CD4-positive, alpha-beta T cell (primary cell): ENCODE measurements around the gene MCL1. TPM values are rescaled to one million over a fixed set of nuclear protein-coding genes. Genes with fewer than 3 reads are reported as not detected.

Experiments
- ATAC-seq: fragments of 200-7000 bp; cut with Tn5 transposase; one replicate; pipeline ENCODE4 v1.10.0; 2022; ENCODE audit warnings: mild to moderate bottlenecking; ENCODE audit not compliant: poor library complexity
- CTCF ChIA-PET: fragments of 350-600 bp; sonication (Branson Sonifier 250); formaldehyde crosslinking; loops from one replicate; lab custom pipeline; 2021; ENCODE audit warnings: antibody characterized with exemption, inconsistent platforms; lab: Charles Lee
- POLR2A ChIA-PET: fragments of 350-600 bp; sonication (Branson Sonifier 250); formaldehyde crosslinking; loops from one replicate; lab custom pipeline; 2021; ENCODE audit warnings: antibody characterized with exemption, inconsistent platforms; lab: Charles Lee
- DNase-seq, 14 experiments: peaks; one replicate each; pipeline ENCODE4 v3.0.0-alpha.2; 2013 to 2020; ENCODE audit warnings: mixed read lengths in 2 of 14
- H3K27ac ChIP-seq, 2 donors: one replicate each; pipeline versions ENCODE4 v1.5.1 to v1.7.0; 2013; ENCODE audit warnings: low read length in 2 of 2, low read depth in 1 of 2, mild to moderate bottlenecking in 1 of 2
- H3K27me3 ChIP-seq, 2 experiments: 1 replicate in 1 of 2; 2 replicates in 1 of 2; pipeline versions ENCODE4 v1.6.1 to v1.7.0; 2013; ENCODE audit warnings: low read length in 2 of 2, control low read depth in 1 of 2, mild to moderate bottlenecking in 1 of 2, moderate library complexity in 1 of 2; ENCODE audit not compliant: insufficient read depth in 2 of 2, control insufficient read depth in 1 of 2
- H3K36me3 ChIP-seq: one replicate; pipeline ENCODE4 v1.6.1; 2013; ENCODE audit warnings: low read length, control low read depth; ENCODE audit not compliant: insufficient read depth
- H3K4me1 ChIP-seq: one replicate; pipeline ENCODE4 v1.6.1; 2013; ENCODE audit warnings: low read length, control low read depth; ENCODE audit not compliant: insufficient read depth
- H3K4me3 ChIP-seq: one replicate; pipeline ENCODE4 v1.5.1; 2013; ENCODE audit warnings: mild to moderate bottlenecking, low read length, moderate library complexity
- H3K9me3 ChIP-seq, 2 experiments: 1 replicate in 1 of 2; 2 replicates in 1 of 2; pipeline versions ENCODE4 v1.6.1 to v1.7.0; 2013; ENCODE audit warnings: low read length in 2 of 2, mild to moderate bottlenecking in 2 of 2, control low read depth in 1 of 2, moderate library complexity in 1 of 2; ENCODE audit not compliant: control insufficient read depth in 1 of 2, insufficient read depth in 1 of 2
- H3K27ac Mint-ChIP-seq: one replicate; pipeline ENCODE4 v1.8.0; 2020; ENCODE audit warnings: mixed read lengths
- H3K27me3 Mint-ChIP-seq: one replicate; pipeline ENCODE4 v1.8.0; 2021; ENCODE audit warnings: mixed read lengths
- H3K36me3 Mint-ChIP-seq: one replicate; pipeline ENCODE4 v1.8.0; 2021; ENCODE audit warnings: low read depth, mixed read lengths
- H3K4me1 Mint-ChIP-seq: one replicate; pipeline ENCODE4 v1.8.0; 2021; ENCODE audit warnings: low read depth, mixed read lengths
- H3K4me3 Mint-ChIP-seq: one replicate; pipeline ENCODE4 v1.8.0; 2020; ENCODE audit warnings: mild to moderate bottlenecking, mixed read lengths
- H3K9me3 Mint-ChIP-seq: one replicate; pipeline ENCODE4 v1.8.0; 2020; ENCODE audit warnings: mixed read lengths
- CTCF ChIP-seq: fragments of 200-600 bp; IDR thresholded peaks from one replicate; pipeline ENCODE4 v1.8.0; 2022; ENCODE audit warnings: antibody characterized with exemption, mild to moderate bottlenecking
- intact Hi-C, 2 experiments: fragments of 100-400 bp; cut with DNase I in 1 of 2; cut with micrococcal nuclease in 1 of 2; formaldehyde crosslinking; loops; one replicate each; pipeline versions ENCODE4 v1.15.1 to v1.9.0; 2023 to 2025; cut with DNase I, micrococcal nuclease
- total RNA-seq, 174 experiments: library from RNA in 2 of 174; stranded (reverse) in 2 of 174; gene quantifications; one replicate each; pipeline ENCODE4 v1.2.3 and lab custom pipeline; 2021 to 2026

Gene MCL1
- total RNA-seq, 2 experiments from 2014 or later: 737 to 747 TPM

- no peaks in the 10 kb centered on the region for H3K27me3 ChIP-seq
- Mint-ChIP-seq H3K36me3 (peaks cover 42% of the 10 kb centered on the region), H3K27ac (peak overlapping the region; percentile 98), H3K9me3 (no peaks in the 10 kb centered on the region), H3K4me1 (peaks cover 86% of the 10 kb centered on the region), H3K27me3 (no peaks in the 10 kb centered on the region), H3K4me3 (peak overlapping the region; percentile 96)
- CTCF ChIA-PET: interaction anchor here (0.6 to 6.4 kb wide), 4 partner anchors 11 to 513 kb away, joined by 3 to 183 read pairs (median 68); partner anchors contain the start of genes ENSA and MCL1
- POLR2A ChIA-PET: interaction anchor here (0.6 to 14.5 kb wide), 22 partner anchors 10 to 717 kb away, joined by 3 to 1538 read pairs (median 4); partner anchors contain the start of genes ADAMTSL4, ENSA, GOLPH3L and MCL1
- peak overlapping the region; percentile 90 for H3K4me3 ChIP-seq
- ATAC-seq (peak; percentile 3), DNase-seq (peak in 6 of 14 experiments; percentile 41 to 60 (median 54))
- intact Hi-C loops: loop anchor here (5.0 kb wide), 2 partner anchors 133 to 433 kb away; partner anchors contain the start of gene GOLPH3L (in 1 of the 2)
- H3K27ac ChIP-seq: peak overlapping the region; percentile 92 to 97
- H3K4me1 ChIP-seq: peaks cover 98% of the 10 kb centered on the region
- no peaks in the 10 kb centered on the region for H3K9me3 ChIP-seq
- no peaks in the 10 kb centered on the region for H3K36me3 ChIP-seq
- TF ChIP-seq CTCF: no peak
Measured at GRCh38 chr1:150564051-150564991, 15.1 kb downstream of the MCL1 start.

GRCh38 chr1:150563340-150564038 is 15.9 kb downstream of the MCL1 start:
- Histone ChIP-seq H3K36me3 (peaks cover under 1% of the 10 kb centered on the region), H3K27me3 (no peaks in the 10 kb centered on the region), H3K4me3 (peak overlapping the region; percentile 90), H3K4me1 (peaks cover 98% of the 10 kb centered on the region), H3K9me3 (no peaks in the 10 kb centered on the region), H3K27ac (peak overlapping the region; percentile 92 to 97)
- ChIA-PET CTCF (interaction anchor here (1.1 to 6.4 kb wide), 3 partner anchors 12 to 57 kb away, joined by 5 to 183 read pairs (median 131); partner anchors contain the start of gene MCL1), POLR2A (interaction anchor here (0.6 to 14.5 kb wide), 22 partner anchors 11 to 718 kb away, joined by 3 to 1538 read pairs (median 6); partner anchors contain the start of genes ADAMTSL4, ENSA, GOLPH3L and MCL1)
- DNase-seq: peak in 11 of 14 experiments; percentile 40 to 90 (median 59)
- Mint-ChIP-seq H3K36me3 (peaks cover 36% of the 10 kb centered on the region), H3K4me3 (peak overlapping the region; percentile 96), H3K27ac (peak overlapping the region; percentile 98), H3K27me3 (no peaks in the 10 kb centered on the region), H3K9me3 (no peaks in the 10 kb centered on the region), H3K4me1 (peaks cover 78% of the 10 kb centered on the region)
- peak; percentile 20 for TF ChIP-seq CTCF
- intact Hi-C loops: loop anchor here (1.0 to 5.0 kb wide), 5 partner anchors 10 to 434 kb away; partner anchors contain the start of gene GOLPH3L (in 1 of the 2)
- peak; percentile 56 for ATAC-seq
